ENCODE results near the gene PIK3C2G.

- TF ChIP-seq, protein P1, sequence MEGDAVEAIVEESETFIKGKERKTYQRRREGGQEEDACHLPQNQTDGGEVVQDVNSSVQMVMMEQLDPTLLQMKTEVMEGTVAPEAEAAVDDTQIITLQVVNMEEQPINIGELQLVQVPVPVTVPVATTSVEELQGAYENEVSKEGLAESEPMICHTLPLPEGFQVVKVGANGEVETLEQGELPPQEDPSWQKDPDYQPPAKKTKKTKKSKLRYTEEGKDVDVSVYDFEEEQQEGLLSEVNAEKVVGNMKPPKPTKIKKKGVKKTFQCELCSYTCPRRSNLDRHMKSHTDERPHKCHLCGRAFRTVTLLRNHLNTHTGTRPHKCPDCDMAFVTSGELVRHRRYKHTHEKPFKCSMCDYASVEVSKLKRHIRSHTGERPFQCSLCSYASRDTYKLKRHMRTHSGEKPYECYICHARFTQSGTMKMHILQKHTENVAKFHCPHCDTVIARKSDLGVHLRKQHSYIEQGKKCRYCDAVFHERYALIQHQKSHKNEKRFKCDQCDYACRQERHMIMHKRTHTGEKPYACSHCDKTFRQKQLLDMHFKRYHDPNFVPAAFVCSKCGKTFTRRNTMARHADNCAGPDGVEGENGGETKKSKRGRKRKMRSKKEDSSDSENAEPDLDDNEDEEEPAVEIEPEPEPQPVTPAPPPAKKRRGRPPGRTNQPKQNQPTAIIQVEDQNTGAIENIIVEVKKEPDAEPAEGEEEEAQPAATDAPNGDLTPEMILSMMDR (IDR thresholded peaks at IDR 0.05) = no peak
- no peak for TF ChIP-seq POLR2A (IDR thresholded peaks at IDR 0.05)
Measured at GRCh38 chr12:18461758-18462157, 200.4 kb downstream of the PIK3C2G start.
